GM19463 (cell line): ENCODE results near the gene PRODH2.
"Not testable (repeated sequence)": the region's sequence is repeated elsewhere in the genome, so short reads cannot be mapped to it uniquely, and the experiment has no call there.

Experiments used
- ATAC-seq: cut with Tn5 transposase; IDR thresholded peaks from one replicate; pipeline ENCODE4 v1.9.1; 2021; ENCODE audit warnings: mild to moderate bottlenecking, moderate library complexity; ENCODE audit not compliant: unreplicated experiment

Gene PRODH2

DNA sequence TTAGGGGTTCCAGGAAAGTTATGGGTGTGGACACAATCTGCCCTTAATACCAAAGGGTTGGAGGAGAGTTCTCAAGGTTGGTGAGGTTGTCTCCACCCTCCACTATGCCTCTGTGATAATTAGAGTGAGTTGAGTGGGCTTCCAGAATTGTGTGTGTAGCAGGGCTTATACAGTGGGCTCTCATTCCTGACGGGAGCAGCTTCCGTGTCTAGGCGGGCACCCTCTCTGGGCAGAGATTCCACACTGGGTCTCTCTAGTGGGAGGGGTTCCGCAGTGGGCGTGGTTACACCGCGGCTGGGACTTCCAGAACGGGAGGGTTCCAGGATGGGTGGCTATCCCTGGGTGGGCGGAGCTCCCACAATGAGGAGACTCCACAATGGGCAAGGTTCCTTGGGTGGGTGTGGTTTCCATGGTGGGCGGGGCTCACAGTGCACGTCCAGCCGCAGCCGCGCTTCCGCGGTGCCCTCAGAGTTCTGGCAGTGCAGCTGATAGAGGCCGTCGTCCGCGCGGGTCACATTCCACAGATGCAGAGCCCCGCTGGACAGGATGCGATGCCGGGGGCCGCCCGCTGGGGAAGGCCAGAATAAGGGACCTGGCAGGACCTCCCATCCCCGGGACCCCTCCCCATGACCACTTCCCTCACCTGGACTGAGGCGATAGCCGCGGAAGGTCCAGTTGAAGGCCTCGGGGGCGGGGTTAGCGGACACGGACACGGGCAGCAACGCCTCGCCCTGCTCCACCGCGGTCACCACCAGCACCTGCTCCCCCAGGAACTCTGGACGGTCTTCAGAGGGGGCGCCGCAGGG, 31.2 kb upstream of the PRODH2 start:
- ATAC-seq: no peak

DNA sequence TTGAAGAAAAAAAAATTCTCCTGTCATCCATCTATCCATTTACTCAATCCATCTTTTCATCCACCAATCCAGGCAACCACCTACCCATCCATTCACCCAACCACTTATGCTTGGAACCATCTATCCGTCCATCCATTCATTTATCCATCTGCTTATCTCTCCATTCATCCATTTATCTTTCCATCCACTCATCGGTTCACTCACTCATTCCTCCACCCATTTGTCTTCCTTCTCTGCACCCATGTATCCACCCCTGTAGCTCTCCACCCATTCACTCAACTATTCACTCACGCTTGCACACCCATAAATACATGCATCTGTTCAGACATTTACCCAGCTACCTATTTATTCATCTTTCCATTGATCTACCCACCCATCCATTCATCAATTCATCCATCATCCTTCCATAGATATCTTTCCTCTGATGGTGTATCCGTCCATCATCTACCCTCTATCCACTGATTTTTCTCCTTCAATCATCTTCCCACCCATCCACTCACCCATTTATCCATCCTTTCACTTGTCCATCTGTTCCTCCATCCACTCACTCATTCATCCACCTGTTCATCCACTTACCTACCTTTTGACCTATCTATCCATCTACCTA, 30.1 kb upstream of the PRODH2 start:
- no peak for ATAC-seq

DNA sequence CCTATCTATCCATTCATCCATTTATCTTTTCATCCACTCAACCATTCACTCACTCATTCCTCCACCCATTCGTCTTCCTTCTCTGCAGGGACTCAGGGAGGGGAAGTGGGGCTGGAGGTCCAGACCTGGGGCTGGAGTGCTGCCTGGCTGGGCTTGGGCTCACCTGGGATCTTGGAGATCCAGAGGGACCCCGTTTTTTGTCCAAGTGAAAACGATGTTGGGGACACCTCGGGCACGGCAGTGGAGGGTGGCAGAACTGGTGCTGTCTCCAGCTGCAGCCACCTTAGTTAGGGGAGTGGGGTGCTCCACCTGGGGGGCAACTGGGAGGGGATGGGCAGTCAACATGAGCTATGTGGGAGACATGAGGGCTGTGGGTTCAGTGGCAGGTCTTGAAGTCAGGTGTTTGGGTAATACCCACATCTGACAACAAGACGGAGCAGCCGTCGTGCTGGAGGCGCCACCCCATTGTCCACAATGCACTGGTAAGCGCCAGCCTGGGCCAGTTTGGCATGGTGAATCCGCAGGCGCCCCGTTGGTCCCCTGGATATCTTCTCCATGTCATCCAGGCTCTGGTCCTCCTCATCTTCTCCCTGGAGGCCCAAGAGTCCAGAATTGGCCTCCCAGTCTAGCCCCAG, 29.4 kb upstream of the PRODH2 start:
- ATAC-seq: no peak

DNA sequence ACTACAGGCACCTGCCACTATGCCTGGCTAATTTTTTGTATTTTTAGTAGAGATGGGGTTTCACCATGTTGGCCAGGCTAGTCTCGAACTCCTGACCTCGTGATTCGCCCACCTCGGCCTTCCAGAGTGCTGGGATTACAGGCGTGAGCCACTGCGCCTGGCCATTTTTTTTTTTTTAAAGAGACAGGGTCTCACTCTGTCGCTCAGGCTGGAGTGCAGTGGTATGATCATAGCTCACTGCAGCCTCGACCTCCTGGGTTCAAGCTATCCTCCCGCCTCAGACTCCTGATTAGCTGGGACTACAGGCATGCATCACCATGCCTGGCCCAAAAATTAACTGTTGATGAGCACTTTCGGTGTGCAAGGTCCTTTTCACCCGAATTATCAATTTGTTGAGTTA, 23.5 kb upstream of the PRODH2 start:
- ATAC-seq: not testable (repeated sequence)

DNA sequence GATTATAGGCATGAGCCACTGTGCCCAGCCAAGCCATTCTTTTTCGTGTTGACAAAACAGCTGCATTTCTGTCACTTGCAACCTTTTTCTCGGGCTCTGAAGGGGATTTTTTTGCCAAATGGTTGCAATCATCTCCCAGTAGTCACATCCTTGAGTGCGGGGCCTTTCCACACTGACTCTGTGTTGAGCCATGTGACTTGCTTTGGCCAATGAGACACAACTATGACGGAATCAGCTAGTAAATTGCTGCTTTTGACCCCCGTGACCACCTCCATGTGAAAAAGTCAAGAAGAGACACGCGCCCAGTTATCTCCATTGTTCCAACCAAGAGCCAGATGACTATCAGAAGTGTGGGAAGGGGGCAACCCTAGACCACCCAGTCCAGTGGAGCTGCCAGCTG, 21.3 kb upstream of the PRODH2 start:
- ATAC-seq: no peak

DNA sequence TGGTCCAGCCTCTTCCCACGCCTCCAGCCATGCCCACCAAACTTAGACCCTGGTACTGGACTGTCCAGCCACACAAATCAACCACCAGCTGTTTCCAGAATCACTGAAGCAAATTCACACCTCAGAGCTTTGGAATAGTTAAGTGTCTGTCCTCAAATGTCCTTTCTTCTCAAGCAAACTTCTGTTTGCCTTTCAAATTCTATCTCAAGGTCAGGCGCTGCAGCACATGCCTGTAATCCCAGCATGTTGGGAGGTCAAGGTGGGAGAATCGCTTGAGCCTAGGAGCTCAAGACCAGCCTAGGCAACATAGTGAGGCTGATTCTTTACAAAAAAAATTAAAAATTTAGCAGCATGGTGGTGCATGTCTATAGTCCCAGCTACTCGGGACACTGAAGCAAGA, 19.4 kb upstream of the PRODH2 start:
- no peak for ATAC-seq

DNA sequence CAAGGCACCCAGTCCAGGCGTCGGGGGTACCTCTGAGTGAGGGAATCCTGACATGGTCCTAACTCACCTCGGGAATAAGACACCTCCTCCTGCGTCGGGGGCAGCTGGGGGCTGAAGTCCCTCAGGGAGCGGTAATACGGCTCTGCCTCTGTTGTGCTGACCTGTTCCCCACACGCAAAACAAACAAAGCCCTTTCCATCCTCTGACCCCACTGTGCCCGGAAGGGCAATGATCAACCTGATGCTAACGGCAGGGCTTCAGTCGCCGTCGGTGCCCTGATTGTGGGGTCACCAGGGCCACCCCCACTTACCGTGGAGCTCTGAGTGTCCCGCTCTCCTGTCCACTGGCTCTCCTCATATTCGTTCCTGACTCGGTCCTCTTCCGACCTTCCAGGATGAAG, 18.3 kb upstream of the PRODH2 start:
- ATAC-seq: no peak

DNA sequence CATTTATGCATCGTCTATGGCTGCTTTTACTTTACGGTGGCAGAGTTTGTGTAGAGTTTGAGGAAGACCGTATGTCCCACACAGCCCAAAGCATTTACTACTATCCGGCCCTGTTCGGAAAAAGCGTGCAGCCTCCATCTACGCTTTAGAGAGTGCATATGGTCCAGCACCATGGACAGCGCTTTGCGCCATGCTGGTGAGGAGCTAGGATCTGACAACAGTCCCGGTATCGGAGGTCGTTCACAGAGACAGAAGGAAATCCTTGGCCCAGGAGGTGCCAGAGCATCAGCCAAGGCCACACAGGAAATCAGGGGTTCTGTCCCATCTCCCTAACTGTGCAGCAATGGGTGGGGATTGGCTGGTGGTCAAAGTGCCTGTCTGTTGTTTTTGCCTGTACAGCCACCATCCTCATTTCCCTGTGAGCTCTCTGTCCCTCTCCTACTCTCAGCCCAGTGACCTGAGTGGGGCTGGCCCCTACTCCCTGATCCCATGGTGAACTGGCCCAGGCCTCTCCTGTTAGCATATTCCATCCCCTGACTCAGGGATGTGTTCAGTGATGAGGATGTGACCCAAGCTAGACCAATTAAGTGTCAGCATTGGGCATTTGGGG, 16.2 kb upstream of the PRODH2 start:
- ATAC-seq: no peak

DNA sequence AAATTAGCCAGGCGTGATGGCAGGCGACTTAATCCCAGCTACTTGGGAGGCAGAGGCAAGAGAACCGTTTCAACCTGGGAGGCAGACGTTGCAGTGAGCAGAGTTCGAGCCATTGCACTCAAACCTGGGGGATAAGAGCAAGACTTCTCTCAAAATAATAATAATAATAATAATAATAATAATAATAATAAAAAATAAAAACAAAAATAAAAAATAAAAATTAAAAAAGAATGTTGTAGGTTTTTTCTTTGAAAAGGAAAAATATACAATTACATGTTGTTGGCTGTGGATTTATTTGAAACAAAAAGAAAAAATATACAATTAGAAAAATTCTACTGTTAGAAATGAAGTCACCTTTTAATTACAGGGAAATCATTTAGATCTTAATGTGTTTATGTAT, 11.5 kb upstream of the PRODH2 start:
- no peak for ATAC-seq

DNA sequence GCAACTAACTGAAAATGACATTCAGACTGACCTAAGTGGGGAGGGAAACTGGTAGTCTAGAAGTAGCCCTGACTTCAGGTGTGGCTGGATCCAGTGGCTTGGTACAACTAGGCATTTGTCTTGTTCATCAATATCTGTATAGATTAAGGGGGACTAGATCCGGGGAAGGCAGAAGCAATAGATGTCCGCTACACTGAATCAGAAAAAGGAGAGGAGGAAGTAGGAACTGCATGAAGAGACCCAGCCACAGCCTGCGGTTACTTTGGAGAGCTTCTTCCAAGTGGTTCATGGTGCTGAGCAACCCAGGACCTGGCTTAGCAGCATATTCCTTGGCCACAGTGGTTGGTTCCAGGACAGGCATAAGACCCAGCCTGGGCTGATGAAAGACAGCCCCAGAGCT, 9.9 kb upstream of the PRODH2 start:
- ATAC-seq: no peak

DNA sequence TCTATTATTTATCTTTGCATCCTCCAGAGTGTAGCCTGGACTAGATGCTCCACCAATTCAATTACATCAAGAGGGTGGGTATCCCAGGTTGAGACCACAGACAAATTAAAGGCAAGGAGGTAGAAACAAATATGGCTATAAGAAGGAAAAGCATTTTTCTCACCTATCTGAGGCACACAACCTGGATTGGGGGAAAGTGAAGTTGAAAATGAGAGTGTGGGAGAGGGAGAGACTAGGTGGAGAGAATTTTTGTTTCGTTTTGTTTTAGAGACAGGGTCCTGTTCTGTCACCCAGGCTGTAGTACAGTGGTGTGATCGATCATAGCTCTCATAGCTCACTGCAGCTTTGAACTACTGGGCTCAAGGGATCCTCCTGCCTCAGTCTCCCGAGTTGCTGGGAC, 5.8 kb upstream of the PRODH2 start:
- no peak for ATAC-seq

DNA sequence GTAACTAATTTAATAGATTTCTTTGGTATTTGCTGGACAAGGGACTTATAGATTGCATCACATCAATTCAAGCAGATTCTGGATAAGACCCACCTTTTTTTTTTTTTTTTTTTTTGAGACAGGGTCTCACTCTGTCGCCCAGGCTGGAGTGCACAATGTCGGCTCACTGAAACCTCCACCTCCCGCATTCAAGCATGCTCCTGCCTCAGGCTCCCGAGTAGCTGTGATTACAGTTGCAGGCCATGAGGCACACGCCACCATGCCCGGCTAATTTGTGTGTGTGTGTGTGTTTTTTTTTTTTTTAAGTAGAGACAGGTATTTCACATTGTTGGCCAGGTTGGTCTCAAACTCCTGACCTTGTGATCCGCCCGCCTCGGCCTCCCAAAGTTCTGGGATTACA, 4.2 kb upstream of the PRODH2 start:
- no peak for ATAC-seq

DNA sequence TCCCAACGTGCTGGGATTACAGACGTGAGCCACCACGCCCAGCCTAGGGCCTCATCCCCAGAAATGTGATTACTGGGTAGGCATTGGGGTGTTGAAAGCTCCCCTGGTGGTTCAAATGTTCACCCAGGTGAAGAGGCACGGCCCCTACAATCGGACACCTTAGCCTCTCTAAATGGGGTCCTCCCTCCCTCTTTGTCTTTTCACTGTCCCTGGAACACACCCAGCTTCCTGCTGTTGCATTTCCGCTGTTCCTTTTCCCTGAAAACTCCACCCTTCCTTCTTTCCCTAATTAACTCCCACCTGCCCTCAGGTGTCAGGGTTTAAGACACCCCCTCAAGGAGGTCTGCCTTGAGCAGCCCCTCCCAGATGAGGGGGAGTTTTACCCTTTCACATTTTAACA, 3.6 kb upstream of the PRODH2 start:
- ATAC-seq: no peak

DNA sequence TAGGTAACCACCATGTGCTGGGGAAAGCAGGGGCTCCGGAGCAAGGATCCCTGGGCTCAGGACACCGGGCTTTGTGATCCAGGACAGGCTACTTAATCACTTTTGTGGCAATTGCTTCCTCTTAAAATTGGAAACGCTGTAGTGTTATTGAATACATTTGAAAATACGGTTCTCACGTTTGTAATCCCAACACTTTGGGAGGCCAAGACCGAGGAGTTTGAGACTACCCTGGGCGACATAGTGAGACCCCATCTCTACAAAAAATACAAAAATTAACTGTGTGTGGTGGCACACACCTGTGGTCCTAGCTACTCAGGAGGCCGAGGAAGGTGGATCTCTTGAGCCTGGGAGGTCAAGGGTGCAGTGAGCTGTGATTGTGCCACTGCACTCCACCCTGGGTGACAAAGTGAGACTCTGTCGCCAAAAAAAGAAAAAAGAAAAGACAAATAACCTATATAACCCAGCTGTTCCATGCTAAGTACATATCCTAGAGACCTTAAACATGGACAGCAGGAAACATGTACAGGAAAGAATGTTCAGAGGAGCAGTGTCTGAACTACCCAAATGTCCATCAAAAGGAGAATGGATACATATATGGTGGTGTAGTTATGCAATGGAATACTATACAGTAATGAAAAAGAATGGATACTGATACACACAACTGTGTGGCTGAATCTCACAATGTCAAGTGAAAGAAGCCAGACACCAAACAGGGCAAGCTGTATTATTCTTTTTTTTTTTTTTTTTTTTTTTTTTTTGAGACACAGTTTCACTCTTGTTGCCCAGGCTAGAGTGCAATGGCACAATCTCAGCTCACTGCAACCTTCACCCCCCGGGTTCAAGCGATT, 622 bp upstream of the PRODH2 start:
- ATAC-seq: no peak

DNA sequence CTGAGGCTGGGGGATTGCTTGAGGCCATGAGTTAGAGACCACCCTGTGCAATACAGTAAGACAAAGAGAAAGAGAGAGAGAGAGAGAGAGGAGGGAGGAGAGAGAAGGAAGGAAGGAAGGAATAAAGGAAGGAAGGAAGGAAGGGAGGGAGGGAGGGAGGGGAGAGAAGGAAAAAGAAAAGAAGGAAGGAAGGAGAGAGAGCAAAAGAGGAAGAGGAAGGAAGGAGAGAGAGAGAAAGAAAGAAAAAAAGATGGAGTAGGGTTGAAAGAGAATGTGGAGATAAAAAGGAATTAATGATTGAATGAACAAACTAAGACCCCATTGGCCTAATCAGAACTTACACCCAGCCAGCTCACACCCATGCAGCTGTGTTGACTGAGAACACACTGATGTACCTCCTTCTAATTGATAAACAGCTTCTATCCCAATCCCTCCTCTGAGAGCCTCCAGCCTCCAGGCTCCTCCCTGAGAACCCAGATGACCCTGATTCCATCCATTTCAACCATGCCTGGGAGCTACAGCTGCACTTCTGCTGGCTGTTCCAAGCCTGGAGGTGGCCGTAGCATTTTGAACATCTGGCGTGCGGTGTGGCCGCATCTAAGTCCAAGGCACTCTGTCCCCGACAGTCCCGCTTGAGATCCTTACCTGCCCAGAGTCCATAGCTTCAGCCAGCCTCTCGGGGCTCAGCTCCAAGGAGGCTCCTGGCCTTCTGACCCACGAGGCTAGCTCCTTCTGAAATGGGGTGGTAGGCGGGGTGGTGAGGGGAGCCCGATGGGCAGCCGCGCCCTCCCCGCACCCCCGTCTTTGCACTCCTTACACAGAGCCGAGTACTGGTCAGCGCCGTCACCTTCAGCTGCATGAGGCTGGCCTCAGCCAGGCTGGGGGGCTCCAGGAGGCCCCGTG, 1.1 kb downstream of the PRODH2 start:
- no peak for ATAC-seq

DNA sequence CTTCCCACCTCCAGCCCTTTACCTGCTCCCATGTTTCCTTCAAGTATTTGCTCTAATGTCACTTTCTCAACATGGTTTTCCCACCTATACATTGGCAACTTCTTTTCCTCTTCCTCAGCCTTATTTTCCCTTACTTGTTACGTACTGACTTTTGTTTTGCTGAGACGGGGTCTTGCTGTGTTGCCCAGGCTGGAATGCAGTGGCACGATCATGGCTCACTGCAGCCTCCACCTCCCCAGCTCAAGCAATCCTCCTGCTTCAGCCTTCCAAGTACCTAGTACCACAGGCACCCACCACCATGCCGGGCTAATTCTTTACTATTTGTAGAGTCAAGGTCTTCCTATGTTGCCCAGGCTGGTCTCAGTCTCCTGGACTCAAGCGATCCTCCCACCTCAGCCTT, 5.0 kb downstream of the PRODH2 start:
- no peak for ATAC-seq

DNA sequence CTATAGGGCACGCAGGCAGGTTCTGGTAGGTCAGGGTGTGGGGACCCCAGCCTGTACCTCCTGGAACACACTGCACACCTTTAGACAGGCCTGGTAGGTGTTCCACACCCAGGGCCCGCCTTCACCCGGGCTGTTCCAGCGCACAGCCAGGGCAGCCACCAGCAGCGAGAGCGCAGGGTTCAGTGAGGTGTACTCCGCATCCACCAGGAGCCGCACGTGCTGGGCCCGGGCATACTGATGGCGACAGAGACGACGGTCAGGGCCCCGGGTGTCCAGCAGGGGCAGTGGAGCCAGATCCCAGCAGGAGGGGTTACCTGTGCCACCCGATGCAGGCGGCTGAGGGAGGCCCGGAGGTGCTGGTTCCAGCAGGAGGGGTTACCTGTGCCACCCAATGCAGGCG, 6.0 kb downstream of the PRODH2 start:
- ATAC-seq: no peak

DNA sequence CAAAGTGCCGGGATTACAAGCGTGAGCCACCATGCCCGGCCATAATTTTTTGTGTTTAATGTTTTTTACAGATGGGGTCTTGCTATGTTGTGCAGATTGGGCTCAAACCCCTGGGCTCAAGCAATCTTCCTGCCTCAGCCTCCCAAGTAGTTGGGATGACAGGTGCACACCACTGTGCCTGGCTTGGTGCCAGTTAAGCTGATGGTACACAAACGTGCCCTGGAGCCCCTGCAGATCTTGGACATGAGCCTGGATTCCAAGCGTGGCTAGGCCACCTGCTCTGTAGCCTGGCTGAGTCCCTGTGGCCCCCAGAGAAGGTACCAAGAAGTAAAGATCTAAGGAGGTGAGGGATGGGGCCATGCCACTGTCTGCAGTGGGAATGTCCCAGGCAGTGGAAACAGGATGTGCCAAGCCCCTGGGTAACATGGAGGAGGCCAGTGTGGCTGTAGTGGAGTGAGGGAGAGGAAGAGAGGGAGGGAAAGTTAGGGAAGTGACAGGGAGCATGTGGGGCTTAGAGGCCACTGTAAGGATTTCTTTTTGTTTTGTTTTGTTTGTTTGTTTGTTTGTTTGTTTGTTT, 7.0 kb downstream of the PRODH2 start:
- no peak for ATAC-seq

DNA sequence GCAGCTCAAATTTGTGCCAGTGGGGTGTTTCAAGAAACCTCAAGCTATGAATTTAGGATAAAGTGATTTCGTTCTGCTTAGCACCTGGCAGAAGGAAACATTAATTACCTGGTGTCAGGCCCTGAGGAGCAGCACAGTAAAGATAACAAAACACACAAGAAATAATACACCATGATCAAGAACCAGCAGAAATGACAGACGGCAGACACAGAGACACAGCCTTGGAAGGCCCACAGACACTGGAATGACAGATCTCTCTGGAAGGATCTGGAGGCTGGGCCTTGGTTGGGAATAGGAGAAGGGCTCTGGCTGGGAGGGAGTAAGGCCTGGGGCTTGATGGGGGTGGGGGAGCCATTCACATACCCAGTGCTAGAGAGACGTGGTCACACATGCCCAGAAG, 10.8 kb downstream of the PRODH2 start:
- ATAC-seq: no peak

DNA sequence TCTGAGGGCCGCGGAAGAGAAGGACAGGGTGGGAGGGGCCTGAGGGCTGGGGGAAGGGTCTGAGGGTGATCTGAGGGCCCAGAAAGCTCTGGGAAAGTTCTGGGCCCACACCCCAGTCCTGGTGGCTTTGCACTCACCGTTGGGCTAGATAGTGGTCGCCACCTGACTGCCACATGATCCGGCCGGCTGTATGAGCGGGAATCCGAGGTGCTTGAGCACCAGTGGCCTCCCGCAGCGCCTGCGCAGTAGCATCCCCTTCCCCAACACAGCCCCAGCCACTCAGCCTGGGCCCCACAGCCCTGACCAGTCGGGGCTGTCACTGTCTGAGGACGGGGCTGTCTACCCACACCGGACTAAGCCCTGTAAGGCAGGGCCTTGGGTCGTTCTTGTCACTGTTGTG, 15.0 kb downstream of the PRODH2 start:
- ATAC-seq: no peak
